ENCODE results near the gene TEKT5.

The TEKT5 gene

DNA sequence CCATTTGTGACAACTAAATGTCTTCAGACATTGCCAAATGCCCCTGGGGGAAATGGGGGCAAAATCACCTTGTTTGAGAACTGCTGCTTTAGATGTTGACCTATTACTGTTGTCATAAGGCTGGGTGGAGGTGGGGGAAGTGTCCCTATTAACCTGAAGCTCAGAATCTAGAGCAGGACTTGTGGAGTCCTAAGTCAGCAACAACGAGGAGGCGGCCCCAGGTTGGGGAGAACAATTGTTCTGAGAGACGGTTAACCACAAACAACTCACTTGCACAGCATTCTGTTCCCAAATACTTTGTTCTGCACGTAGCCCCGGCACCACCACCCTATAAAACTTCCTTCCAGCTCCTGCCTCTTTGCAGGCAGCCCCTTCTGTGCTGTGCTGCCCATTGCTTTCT, 32.5 kb downstream of the TEKT5 start:
- TF ChIP-seq, protein P1, sequence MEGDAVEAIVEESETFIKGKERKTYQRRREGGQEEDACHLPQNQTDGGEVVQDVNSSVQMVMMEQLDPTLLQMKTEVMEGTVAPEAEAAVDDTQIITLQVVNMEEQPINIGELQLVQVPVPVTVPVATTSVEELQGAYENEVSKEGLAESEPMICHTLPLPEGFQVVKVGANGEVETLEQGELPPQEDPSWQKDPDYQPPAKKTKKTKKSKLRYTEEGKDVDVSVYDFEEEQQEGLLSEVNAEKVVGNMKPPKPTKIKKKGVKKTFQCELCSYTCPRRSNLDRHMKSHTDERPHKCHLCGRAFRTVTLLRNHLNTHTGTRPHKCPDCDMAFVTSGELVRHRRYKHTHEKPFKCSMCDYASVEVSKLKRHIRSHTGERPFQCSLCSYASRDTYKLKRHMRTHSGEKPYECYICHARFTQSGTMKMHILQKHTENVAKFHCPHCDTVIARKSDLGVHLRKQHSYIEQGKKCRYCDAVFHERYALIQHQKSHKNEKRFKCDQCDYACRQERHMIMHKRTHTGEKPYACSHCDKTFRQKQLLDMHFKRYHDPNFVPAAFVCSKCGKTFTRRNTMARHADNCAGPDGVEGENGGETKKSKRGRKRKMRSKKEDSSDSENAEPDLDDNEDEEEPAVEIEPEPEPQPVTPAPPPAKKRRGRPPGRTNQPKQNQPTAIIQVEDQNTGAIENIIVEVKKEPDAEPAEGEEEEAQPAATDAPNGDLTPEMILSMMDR (IDR thresholded peaks at IDR 0.05), result no peak

DNA sequence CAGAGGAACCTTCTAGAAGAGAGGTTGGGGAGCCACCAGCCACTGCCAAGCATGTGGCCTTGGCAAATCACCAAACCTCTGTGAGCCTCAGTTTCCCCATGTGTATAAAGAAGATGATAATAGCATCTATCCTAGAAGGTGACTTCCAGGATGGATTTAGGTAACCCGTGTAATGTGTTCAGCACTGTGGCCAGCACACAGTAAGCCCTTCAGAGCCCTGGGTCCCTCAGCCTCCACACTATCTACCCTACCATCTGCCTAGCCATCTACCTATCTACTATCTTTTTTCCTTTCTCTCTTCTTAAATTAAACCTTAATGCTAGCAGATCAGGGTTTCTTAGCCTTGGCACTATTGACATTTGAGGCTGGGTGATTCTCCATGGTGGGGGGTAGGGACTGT, 33.0 kb downstream of the TEKT5 start:
- TF ChIP-seq, protein P1 (IDR thresholded peaks at IDR 0.05), result no peak

DNA sequence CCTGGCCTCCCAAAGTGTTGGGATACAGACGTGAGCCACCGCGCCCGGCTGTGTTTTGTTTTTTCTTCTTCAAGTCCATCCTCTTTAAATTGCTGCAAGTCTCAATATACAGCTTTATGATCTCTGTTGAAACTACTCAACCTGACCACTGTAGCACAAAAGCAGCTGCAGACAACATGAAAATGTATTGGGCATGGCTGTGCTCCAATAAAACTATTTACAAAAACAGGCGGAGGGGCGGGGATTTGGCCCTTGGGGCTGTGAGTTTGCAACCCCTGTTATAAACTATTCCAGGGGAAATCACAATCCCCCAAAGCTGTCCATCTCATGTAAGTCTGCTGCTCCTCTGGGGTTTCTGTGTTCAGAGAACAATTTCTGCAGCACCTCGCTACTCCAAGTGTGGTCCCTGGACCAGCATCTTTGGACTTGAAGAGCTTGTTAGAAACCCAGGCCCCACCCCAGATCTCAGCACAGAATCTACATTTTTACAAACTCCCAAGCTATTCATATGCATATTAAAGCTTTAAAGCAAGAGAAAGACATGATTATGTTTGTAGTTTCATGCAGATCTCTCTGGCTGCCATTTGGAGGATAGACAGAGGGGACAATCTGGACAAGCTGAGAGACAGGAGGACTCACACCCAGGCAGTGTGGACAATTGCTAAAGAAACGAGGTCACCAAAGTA, 33.6 kb downstream of the TEKT5 start:
- TF ChIP-seq, protein P1 (IDR thresholded peaks at IDR 0.05), result no peak

DNA sequence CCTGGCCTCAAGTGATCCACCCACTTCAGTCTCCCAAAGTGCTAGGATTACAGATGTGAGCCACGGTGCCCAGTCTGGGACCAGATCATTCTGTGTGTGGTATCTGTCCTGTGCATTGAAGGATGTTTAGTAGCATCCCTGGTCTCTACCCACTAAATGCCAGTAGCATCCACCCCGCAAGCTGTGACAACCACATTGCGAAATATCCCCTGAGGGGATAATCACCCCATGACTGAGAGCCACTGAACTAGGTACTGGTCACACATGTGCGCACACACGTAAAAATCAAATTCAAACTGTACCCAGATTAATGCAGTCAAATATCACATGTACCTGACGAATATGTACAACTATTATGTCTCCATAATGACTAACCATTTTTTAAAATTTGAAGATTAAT, 35.8 kb downstream of the TEKT5 start:
- TF ChIP-seq, protein P1 (IDR thresholded peaks at IDR 0.05), result no peak

DNA sequence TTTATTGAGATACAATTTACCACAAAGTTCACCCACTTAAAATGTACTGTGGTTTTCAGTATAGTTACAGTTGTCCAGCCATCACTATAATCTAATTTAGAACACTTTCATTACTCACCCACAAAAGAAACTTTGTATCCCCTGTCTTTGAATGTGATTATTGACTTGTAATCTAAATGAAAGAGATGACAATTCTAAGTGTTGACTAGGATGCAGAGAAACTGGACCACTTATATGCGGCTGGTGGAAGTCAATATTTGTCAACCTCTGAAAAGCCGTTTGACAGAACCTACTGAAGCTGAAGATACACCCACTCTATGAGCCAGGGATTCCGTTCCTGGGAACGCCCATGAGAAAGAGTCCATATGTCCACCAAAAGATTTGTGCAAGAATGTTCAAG, 36.8 kb downstream of the TEKT5 start:
- TF ChIP-seq, protein P1 (IDR thresholded peaks at IDR 0.05), result no peak

DNA sequence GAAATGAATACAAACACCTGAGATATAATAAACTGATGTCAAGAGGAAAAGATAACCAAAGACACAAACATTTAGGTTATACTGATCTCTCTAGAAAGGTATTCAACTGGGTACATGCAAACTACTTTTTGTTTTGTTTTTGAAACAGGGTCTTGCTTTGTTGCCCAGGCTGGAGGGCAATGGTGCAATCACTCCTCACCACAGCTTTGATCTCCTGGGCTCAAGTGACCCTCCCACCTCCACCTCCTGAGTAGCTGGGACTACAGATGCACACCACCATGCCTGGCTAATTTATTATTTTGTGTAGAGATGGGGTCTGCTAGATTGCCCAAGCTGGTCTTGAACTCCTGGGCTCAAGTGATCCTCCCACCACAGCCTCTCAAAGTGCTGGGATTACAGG, 38.1 kb downstream of the TEKT5 start:
- TF ChIP-seq, protein P1 (IDR thresholded peaks at IDR 0.05), result no peak

DNA sequence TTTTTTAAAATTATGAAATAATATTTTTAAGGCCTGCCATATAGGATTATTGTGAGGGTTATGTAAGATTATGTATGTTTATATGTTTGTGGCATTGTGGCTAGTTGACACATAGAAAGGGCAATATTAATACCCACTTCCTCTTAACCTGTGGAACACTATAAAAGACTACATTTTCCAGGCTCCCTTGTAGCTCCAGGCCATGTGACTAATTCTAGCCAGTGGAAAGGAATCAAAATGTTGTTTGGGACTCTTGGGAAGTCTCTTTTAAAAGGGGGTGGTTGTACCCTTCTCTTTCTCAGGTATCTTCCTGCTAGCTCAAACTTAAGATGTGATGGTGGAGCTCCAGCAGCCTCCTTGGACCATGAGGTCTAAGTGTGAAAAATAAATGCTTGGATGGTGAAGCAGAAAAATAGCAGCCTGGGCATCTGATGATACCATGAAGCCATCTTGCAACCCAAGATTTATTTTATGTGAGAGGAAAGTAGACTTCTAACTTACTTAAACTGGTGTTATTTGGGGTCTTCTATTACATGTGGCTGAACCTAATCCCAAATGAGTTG, 39.2 kb downstream of the TEKT5 start:
- TF ChIP-seq, protein P1 (IDR thresholded peaks at IDR 0.05), result no peak
